ENCODE measurements around the gene CCDC194.

CCDC194 gene

GRCh38 chr19:17341845-17342244 is 52.2 kb downstream of the CCDC194 start:
- Histone ChIP-seq H3K4me3 (ENCODE audit: low read depth in 1 of 2, low read length in 2 of 2) (no peak overlapping the region), H3K9me3 (ENCODE audit: insufficient read depth, low read length, severe bottlenecking) (no peaks in the 10 kb centered on the region), H3K27ac (ENCODE audit: low read length) (no peak overlapping the region), H3K27me3 (ENCODE audit: insufficient read depth, low read length, poor library complexity) (no peaks in the 10 kb centered on the region), H3K4me2 (ENCODE audit: insufficient read depth, low read length) (no peak overlapping the region), H3K36me3 (ENCODE audit: insufficient read depth, low read length) (peaks cover 27% of the 10 kb centered on the region), H2AFZ (ENCODE audit: low read depth, low read length) (no peak overlapping the region), H3K9ac (ENCODE audit: low read depth, low read length) (no peak overlapping the region), H4K20me1 (ENCODE audit: insufficient read depth, low read length) (peaks cover 6% of the 10 kb centered on the region; the same call in 1 of the 2 replicates), H3K79me2 (ENCODE audit: insufficient read depth, low read length) (peaks cover 18% of the 10 kb centered on the region), H3K4me1 (ENCODE audit: insufficient read depth, low read length) (peaks cover 25% of the 10 kb centered on the region)
- TF ChIP-seq EZH2 (IDR thresholded peaks at IDR 0.05; ENCODE audit: borderline replicate concordance, low read depth, low read length, severe bottlenecking) (no peak), CTCF (IDR thresholded peaks at IDR 0.05; ENCODE audit: borderline replicate concordance, extremely low read depth, low read length, poor library complexity, severe bottlenecking) (no peak)
- DNase-seq (no peak), ATAC-seq (ENCODE audit: insufficient read depth, low read depth) (no peak)

- H2AFZ ChIP-seq (ENCODE audit: low read depth, low read length): no peak overlapping the region
- H3K4me3 ChIP-seq (ENCODE audit: low read depth in 1 of 2, low read length in 2 of 2): no peak overlapping the region
- H3K4me2 ChIP-seq (ENCODE audit: insufficient read depth, low read length): no peak overlapping the region
- peaks cover 20% of the 10 kb centered on the region for H3K79me2 ChIP-seq (ENCODE audit: insufficient read depth, low read length)
- TF ChIP-seq CTCF (IDR thresholded peaks at IDR 0.05; ENCODE audit: borderline replicate concordance, extremely low read depth, low read length, poor library complexity, severe bottlenecking) (no peak), EZH2 (IDR thresholded peaks at IDR 0.05; ENCODE audit: borderline replicate concordance, low read depth, low read length, severe bottlenecking) (no peak)
- H3K36me3 ChIP-seq (ENCODE audit: insufficient read depth, low read length): peaks cover 27% of the 10 kb centered on the region
- H3K27me3 ChIP-seq (ENCODE audit: insufficient read depth, low read length, poor library complexity): no peaks in the 10 kb centered on the region
- H4K20me1 ChIP-seq (ENCODE audit: insufficient read depth, low read length): peaks cover 6% of the 10 kb centered on the region; the same call in 1 of the 2 replicates
- ATAC-seq (ENCODE audit: insufficient read depth, low read depth) (no peak), DNase-seq (no peak)
- no peak overlapping the region for H3K9ac ChIP-seq (ENCODE audit: low read depth, low read length)
- H3K4me1 ChIP-seq (ENCODE audit: insufficient read depth, low read length): peaks cover 24% of the 10 kb centered on the region
- no peaks in the 10 kb centered on the region for H3K9me3 ChIP-seq (ENCODE audit: insufficient read depth, low read length, severe bottlenecking)
- H3K27ac ChIP-seq (ENCODE audit: low read length): no peak overlapping the region
Measured at GRCh38 chr19:17341386-17341785, 52.6 kb downstream of the CCDC194 start.

- no peak overlapping the region for H3K4me2 ChIP-seq (ENCODE audit: insufficient read depth, low read length)
- H3K4me1 ChIP-seq (ENCODE audit: insufficient read depth, low read length): peaks cover 24% of the 10 kb centered on the region
- peaks cover 6% of the 10 kb centered on the region; the same call in 1 of the 2 replicates for H4K20me1 ChIP-seq (ENCODE audit: insufficient read depth, low read length)
- no peak for DNase-seq
- no peaks in the 10 kb centered on the region for H3K27me3 ChIP-seq (ENCODE audit: insufficient read depth, low read length, poor library complexity)
- H3K79me2 ChIP-seq (ENCODE audit: insufficient read depth, low read length): peaks cover 20% of the 10 kb centered on the region
- H3K9me3 ChIP-seq (ENCODE audit: insufficient read depth, low read length, severe bottlenecking): no peaks in the 10 kb centered on the region
- H2AFZ ChIP-seq (ENCODE audit: low read depth, low read length): no peak overlapping the region
- no peak overlapping the region for H3K4me3 ChIP-seq (ENCODE audit: low read depth in 1 of 2, low read length in 2 of 2)
- H3K9ac ChIP-seq (ENCODE audit: low read depth, low read length): no peak overlapping the region
- H3K36me3 ChIP-seq (ENCODE audit: insufficient read depth, low read length): peaks cover 27% of the 10 kb centered on the region
- TF ChIP-seq EZH2 (IDR thresholded peaks at IDR 0.05; ENCODE audit: borderline replicate concordance, low read depth, low read length, severe bottlenecking): no peak
- no peak for TF ChIP-seq CTCF (IDR thresholded peaks at IDR 0.05; ENCODE audit: borderline replicate concordance, extremely low read depth, low read length, poor library complexity, severe bottlenecking)
- no peak for ATAC-seq (ENCODE audit: insufficient read depth, low read depth)
- H3K27ac ChIP-seq (ENCODE audit: low read length): no peak overlapping the region
Measured at GRCh38 chr19:17340871-17341357, 53.1 kb downstream of the CCDC194 start.
